HEK293T (cell line): ENCODE results near the gene IL21R.

Source experiments
- BHLHE40 ChIP-seq: fragments of 450-650 bp; IDR thresholded peaks from 2 replicates; pipeline ENCODE4 v1.6.1; 2016; ENCODE audit warnings: mild to moderate bottlenecking, moderate library complexity, borderline replicate concordance
- FOXA1 ChIP-seq: fragments of 450-650 bp; IDR thresholded peaks from 2 replicates; pipeline ENCODE4 v1.6.1; 2016; ENCODE audit warnings: mild to moderate bottlenecking
- FOXK2 ChIP-seq: fragments of 450-650 bp; IDR thresholded peaks from 2 replicates; pipeline ENCODE4 v1.6.1; 2016; ENCODE audit warnings: mild to moderate bottlenecking
- FOXM1 ChIP-seq: fragments of 450-650 bp; IDR thresholded peaks from 2 replicates; pipeline ENCODE4 v1.6.1; 2017; ENCODE audit warnings: mild to moderate bottlenecking, borderline replicate concordance
- HDGF ChIP-seq: fragments of 450-650 bp; IDR thresholded peaks from 2 replicates; pipeline ENCODE4 v1.6.1; 2017; ENCODE audit warnings: antibody characterized with exemption, borderline replicate concordance
- NFRKB ChIP-seq: fragments of 450-650 bp; IDR thresholded peaks from 2 replicates; pipeline ENCODE4 v1.6.1; 2016; ENCODE audit warnings: mild to moderate bottlenecking, moderate library complexity
- SP1 ChIP-seq: fragments of 450-650 bp; IDR thresholded peaks from 2 replicates; pipeline ENCODE4 v1.6.1; 2017
- TARDBP ChIP-seq: fragments of 450-650 bp; IDR thresholded peaks from 2 replicates; pipeline ENCODE4 v1.6.1; 2016
- ZNF384 ChIP-seq: fragments of 450-650 bp; IDR thresholded peaks from 2 replicates; pipeline ENCODE4 v1.6.1; 2016

GRCh38 chr16:27491894-27492587 is 90.1 kb downstream of the IL21R start:
- TF ChIP-seq FOXM1 (no peak), ZNF384 (no peak), NFRKB (no peak), BHLHE40 (no peak), SP1 (no peak), HDGF (no peak), TARDBP (no peak), FOXA1 (no peak), FOXK2 (no peak)
